HT-29 (cell line): ENCODE data around the gene ZNRF1. TPM values are rescaled to one million over a fixed set of nuclear protein-coding genes. Genes with fewer than 3 reads are reported as not detected.
"Not testable (repeated sequence)": the region's sequence is repeated elsewhere in the genome, so short reads cannot be mapped to it uniquely, and the experiment has no call there.

Experiments used
- DNase-seq: peaks from one replicate; pipeline ENCODE4 v3.0.0-alpha.2; 2015; ENCODE audit warnings: low spot score
- total RNA-seq: library from RNA; depleted of rRNA; stranded (reverse); fragments of >200 nt; shearing (Covaris generic); gene quantifications from 2 replicates; pipeline ENCODE4 v1.2.3, GENCODE V29; 2014

ZNRF1 gene
- total RNA-seq, 1 experiment from 2014 or later, result 15.5 TPM

- no peak for DNase-seq
Observed at GRCh38 chr16:75000481-75001081, 1.8 kb downstream of the ZNRF1 start.

GRCh38 chr16:75002474-75002873, 3.6 kb downstream of the ZNRF1 start:
- DNase-seq, result no peak

- DNase-seq, result no peak
Observed at GRCh38 chr16:75003931-75004330, 5.1 kb downstream of the ZNRF1 start.

GRCh38 chr16:75004460-75004859, 5.6 kb downstream of the ZNRF1 start:
- DNase-seq, result no peak

GRCh38 chr16:75005697-75006096, 6.9 kb downstream of the ZNRF1 start:
- no peak for DNase-seq

- no peak for DNase-seq
Observed at GRCh38 chr16:75007443-75007842, 8.6 kb downstream of the ZNRF1 start.

GRCh38 chr16:75010427-75010826, 11.6 kb downstream of the ZNRF1 start:
- DNase-seq, result no peak

GRCh38 chr16:75011634-75012307, 12.9 kb downstream of the ZNRF1 start:
- no peak for DNase-seq

GRCh38 chr16:75012380-75013081, 13.7 kb downstream of the ZNRF1 start:
- no peak for DNase-seq

- DNase-seq, result not testable (repeated sequence)
Observed at GRCh38 chr16:75013123-75013522, 14.3 kb downstream of the ZNRF1 start.

GRCh38 chr16:75014318-75014717, 15.5 kb downstream of the ZNRF1 start:
- DNase-seq, result no peak

GRCh38 chr16:75016451-75017081, 17.7 kb downstream of the ZNRF1 start:
- DNase-seq, result not testable (repeated sequence)

GRCh38 chr16:75017670-75018525, 19.1 kb downstream of the ZNRF1 start:
- DNase-seq, result no peak

- no peak for DNase-seq
Observed at GRCh38 chr16:75019007-75019406, 20.2 kb downstream of the ZNRF1 start.

GRCh38 chr16:75019586-75019985, 20.8 kb downstream of the ZNRF1 start:
- no peak for DNase-seq

GRCh38 chr16:75021410-75021809, 22.6 kb downstream of the ZNRF1 start:
- no peak for DNase-seq

- no peak for DNase-seq
Observed at GRCh38 chr16:75022567-75022966, 23.7 kb downstream of the ZNRF1 start.

GRCh38 chr16:75023009-75023408, 24.2 kb downstream of the ZNRF1 start:
- DNase-seq, result no peak

GRCh38 chr16:75024182-75024581, 25.4 kb downstream of the ZNRF1 start:
- DNase-seq, result no peak

- no peak for DNase-seq
Observed at GRCh38 chr16:75024594-75024993, 25.8 kb downstream of the ZNRF1 start.

GRCh38 chr16:75025761-75026160, 26.9 kb downstream of the ZNRF1 start:
- DNase-seq, result no peak
